ENCODE results near the gene NR1D1.
"Not testable (repeated sequence)": the region's sequence is repeated elsewhere in the genome, so short reads cannot be mapped to it uniquely, and the experiment has no call there.

NR1D1 gene

DNA sequence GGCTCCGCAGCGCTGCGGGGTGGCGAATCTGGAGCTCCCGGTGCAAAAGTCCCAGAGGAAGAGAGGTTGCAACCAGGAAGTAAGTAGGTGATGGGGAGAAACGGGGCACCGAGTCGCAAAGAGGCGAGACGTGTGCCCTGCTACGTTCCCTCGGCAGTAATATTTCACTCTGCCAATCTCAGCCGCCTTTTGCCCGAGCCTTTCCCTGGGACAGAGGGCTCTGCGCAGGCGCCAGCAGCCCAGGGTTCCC is at the start of gene NR1D1:
TSS of gene NR1D1 (minus strand) at position 171 of the 250 bp plus-strand sequence. CDS start 495 bp downstream, outside the sequence.
- DNase-seq: no peak

DNA sequence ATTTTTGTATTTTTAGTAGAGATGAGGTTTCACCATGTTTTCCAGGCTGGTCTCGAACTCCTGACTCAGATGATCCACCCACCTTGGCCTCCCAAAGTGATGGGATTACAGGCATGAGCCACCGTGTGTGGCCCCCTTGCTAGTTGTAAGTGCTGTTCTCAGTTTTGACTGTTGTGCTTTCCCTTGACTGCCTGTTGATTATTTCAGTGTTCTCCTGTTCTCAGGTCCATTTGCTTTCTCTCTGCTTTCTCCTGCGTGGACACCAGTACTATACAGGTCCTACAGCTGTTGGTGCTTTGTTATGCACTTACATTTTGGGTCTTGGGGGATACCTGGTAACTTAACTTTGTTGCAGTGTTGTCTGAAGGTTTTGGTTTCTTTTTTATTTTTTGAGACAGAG is 48.1 kb upstream of the NR1D1 start:
- no peak for DNase-seq

DNA sequence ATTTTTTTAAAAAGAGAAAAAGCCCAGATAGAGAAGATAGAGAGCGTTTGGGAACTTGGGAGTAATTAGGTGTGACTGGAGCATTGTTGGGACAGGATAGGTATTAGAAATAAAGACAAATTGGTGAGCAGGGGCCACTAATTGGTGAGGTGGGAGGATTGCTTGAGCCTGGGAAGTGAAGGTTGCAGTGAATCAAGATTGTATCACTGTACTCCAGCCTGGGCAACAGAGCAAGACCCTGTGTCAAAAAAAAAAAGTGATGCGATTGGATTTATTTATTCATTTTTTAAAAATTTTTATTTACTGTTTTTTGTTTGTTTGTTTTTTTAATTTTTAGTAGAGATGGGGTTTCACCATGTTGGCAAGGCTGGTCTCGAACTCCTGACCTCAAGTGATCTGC is 45.1 kb upstream of the NR1D1 start:
- no peak for DNase-seq

DNA sequence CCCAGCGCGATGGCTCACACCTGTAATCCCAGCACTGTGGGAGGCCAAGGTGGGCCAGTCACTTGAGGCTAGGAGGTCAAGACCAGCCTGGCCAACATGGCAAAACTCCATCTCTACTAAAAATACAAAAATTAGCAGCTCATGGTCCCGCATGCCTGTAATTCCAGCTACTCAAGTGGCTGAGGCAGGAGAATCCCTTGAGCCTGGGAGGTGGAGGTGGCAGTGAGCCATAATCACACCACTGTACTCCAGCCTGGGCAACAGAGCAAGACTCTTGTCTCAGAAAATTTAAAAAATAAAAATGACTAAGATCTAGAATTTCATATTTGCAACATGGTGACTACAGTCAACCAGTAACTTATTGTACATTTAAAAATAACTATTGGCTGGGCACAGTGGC is 42.8 kb upstream of the NR1D1 start:
- not testable (repeated sequence) for DNase-seq

DNA sequence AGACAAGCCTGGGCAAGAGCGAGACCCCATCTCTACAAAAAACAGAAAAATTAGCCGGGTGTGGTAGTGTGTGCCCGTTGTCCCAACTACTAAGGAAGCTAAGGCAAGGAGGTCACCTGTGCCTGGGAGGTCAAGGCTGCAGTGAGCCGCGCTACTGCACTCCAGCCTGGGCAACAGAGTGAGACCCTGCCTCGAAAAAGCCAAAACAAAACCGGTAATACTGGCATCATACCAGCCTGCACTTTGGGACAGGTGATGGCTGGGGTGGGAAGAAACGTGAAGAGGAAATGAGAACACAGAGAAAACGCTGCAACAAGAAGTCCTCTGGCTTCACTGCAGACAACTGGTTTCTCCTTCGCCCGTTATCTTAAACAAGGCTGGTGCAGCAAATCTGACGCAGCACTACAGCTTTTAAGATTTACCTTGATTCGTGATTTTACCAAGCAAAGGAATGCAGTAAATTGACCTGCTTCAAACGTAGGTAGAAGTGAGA is 39.2 kb upstream of the NR1D1 start:
- no peak for DNase-seq

DNA sequence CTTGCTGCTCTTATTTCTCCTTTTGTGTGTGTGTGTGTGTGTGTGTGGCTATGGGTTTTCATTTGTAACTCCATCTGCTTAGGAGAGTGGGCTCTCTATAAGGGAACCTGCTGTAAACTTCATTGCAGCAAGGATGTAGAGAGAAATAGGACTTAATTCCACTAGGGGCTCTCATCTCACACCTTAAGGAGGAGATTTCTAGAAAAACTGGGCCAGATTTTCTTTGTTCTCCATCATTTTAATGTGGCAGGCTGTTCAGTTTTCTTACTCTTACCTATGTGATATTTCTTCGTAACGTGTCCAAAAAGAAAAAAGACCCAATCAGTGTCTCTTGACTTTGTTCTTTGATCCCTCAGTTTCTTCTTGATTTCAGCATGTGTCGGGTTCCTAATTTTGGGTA is 35.4 kb upstream of the NR1D1 start:
- DNase-seq: no peak

DNA sequence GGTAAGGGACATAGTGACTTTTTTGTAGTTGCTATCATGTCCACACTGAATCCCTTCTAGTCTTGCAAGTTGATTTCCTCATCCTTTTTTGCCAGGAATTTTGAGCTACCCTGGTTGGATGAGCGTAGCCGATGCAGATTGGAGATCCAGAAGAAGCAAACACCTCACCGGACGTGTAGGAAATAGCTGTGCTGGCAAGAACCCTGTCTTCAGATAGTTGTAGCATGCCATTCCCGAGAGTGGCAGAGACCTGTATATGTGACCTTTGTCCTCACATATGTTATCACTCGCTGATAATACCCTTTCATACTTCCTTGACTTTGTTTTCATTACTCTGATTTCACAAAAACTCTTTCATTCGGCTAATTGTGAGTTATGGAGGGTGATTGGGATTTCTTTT is 33.8 kb upstream of the NR1D1 start:
- no peak for DNase-seq

DNA sequence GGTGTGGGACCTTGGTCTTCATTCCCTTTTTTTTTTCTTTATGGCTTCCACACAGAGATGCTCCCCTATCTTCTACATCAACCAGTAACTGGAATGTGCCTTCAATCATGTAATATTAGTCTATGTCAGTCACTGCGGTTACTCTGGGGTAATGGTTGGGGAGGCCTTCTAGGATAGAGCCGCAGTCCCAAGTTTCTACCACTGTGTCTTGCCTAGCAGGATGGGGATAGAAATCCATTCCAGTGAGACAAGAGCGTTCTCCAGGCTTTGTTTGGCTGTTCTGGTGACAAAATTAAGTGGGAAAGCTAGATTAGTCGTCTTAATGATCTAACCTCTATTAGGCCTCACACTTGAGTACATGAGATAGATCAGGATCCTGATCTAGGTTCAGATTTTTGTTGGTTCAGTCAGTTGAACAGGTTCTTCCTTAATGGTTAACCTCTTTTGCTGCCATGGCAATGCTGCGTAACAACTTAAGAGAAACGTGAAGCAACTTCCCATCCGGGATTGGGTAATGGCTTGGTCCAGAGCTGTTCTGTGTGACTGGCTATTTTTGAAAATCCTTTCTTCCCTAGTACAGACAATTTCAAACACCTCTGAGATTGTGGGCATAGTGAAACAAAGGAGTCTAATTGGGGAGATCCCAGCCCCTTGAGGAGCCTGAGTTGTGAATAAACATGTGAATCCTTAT is 30.1 kb upstream of the NR1D1 start:
- no peak for DNase-seq

DNA sequence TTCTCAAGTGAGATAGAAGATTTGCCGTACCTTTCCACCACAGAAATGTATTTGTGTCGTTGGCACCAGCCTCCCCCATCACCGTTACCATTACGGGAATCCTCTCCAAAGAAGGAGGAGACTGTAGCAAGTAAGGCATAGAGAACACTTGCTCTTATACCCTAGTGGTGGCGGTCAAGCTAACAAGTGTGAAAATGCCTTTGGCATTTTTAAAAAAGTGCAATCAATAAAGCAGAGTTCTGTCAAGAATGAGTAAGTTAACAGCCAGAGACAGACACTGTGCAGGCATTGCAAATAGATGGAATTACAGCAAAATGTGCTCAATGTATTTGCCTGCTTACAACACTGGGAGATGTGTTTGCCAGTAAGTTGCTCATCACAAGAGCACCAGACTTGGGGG is 29.1 kb upstream of the NR1D1 start:
- no peak for DNase-seq

DNA sequence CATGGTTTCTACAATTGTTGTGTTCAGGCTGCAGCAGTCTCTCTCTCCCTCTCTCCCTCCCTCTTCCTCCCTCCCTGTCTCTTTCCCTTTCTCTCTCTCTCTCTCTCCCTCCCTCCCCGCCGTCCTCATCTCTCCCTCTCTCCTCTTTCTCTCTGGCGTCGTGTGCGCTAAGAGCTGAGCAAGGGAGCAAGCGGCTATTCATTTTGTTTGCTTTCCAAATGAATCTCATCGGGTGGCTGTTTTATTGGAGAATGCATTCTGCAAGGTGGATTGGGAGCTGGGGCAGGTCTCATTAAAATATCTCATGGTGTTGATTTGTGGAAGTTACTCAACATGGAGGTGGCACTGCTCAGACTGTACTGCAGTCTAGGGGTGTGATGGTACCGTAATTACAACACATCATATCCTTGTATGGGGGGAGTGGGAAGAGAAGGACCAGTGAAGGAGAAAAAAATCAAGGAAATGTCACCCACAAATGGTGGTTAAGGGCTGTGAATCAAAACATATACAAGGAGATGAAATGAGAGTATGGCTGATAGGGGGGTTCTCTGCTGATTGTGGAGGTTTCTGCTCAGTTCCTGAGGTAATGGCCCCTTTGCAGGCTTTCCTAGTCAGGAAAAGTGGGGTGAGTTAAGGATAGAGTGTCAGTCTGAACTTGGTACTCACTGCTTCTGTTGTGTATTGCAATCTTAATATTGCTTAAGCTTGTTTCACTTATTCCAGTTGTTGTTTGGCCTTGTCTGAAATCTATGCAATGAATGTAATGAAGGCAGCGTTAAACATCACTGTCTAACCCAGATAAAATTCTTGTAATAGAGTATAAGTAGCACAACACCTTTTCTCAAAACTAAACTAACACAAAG is 24.1 kb upstream of the NR1D1 start:
- peak; percentile 26 for DNase-seq

DNA sequence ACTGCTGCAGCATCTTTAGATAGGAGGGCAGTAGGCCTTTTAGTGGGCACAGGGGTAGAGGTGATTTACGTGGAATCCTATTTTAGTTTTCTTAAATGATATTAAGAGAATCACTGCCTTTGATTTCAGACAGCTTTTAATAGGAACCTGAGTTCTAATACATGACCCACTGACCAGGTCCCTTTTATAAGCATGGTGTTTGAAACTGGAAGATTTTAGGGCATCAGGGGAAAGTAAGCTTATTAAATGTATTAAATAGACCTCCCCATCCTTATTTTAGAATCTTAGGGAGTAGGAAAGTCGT is 23.4 kb upstream of the NR1D1 start:
- no peak for DNase-seq

DNA sequence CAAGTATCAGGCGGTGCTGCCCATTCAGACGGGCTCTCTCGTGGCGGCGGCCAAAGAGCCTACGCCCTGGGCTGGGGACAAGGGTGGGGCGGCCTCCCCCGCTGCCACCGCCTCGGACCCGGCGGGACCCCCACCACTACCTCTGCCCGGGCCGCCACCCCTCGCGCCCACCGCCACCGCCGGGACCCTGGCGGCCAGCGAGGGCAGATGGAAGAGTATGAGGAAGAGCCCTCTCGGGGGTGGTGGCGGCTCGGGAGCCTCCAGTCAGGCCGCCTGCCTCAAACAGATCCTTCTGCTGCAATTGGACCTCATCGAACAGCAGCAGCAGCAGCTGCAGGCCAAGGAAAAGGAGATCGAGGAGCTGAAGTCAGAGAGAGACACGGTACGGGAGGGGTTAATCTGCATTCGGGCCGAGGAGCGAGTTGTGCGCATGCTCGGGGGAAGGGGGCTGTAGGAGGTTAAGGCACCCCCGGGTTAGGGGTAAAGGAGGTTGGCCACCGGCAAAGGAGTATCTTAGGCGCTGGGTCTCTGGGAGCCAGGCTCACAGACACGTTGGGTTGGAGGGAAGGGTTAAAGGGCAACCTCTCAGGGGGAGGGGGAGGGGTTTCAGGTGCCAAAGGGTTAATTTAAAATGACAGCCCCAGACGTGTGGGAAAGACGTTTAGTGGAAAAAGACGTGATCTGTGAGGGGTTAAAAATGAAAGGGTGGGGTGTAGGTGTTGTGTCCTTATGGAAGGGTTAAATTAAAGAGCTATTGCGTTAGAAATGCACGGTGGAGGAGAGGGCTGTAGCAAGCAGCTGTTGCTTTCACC is 22.8 kb upstream of the NR1D1 start:
- peak; percentile 74 for DNase-seq

DNA sequence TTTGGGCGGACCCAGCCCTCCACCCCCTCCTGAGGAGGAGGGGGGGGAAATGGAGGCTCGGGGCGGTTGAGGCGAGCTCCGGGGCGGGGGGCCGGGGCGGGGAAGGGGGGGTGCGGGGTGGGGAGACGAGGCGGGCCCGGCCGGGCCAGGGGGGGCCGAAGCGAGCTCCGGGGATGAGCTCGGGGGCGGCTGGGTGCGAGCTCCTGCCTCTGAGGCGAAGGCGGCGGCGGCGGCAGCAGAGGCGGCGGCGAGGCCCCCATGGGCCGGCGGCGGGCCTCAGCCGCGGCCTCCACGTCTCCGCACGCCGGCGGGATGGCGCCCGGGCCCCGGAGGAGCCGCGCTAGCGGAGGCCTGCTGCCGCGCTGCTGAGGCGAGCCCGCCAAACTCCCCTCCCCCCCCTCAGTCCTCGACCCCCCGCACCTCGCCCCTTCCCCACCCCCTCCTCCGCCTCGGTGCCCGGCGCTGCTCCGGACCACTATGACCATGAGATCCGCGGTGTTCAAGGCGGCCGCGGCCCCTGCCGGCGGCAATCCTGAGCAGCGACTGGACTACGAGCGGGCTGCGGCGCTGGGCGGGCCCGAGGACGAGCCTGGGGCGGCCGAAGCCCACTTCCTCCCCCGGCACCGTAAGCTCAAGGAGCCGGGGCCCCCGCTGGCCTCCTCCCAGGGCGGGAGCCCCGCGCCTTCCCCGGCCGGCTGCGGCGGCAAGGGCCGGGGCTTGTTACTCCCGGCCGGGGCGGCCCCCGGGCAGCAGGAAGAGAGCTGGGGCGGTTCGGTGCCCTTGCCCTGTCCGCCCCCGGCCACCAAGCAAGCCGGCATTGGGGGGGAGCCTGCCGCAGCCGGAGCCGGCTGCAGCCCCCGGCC is 22.0 kb upstream of the NR1D1 start:
- peak; percentile 39 for DNase-seq

DNA sequence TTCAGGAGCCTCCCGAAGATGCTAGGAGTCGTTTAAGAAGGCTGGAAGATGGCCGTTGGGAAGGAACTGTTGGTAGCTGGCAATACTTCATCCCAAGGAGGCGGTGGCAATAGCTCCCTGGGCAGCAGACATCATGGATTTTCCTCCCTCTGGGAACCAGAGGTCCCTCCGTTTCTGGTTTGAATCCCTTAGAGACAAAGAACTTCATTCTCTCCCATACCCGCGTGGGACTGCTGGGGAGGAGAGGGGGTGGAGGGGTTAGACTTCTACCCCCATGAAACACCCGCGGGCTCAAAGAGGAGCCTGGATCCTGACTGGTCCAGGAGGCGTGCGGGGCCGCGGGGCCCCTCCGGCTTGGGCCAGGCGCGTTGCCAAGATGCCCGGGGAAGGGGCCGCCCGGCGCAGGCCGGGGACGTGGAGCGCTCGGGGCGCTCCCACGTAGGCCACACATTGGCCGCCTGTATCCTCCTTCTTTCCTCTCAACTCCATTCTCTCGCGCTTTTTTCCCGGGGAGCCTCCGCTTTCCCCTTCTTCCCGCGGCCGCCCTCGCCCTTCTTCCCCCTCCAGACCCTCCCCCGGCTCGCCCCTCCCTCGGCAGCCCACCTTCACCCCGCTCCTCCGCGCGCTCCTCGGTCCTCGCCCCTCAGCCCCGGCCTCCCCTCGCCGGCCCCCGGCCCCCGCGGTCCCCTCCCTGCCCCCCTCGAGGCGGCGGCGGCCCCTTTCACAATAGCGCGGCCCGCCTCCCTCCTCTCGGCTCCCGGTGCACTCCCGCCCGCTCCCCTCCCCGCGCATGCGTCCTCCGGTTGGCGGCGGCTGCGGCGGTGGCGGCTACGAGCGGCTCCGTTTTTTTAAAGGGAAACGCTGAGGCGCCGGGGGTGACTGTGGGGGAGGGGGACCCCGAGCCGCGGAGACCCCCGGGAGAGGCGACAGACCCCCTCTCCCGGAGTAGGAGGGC is 21.1 kb upstream of the NR1D1 start, which contains the start of gene MSL1:
TSS of gene MSL1 (plus strand) at position 791 of the 955 bp plus-strand sequence. CDS start 642 bp downstream, outside the sequence.
- DNase-seq: peak; percentile 85

DNA sequence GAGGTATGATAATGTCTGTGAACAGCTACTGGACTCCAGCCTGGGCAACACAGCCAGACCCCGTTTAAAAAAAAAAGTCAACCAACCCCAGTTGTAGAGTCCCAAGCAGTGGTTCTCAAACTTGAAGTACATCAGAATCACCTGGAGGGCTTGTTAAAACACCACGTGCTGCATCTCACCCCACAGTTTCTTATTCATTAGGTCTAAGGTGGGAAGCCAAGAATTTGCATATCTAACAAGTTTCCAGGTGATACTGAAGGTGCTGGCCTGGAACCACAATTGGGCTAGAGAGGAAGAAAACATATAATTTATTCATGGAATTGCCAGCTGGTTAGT is 14.7 kb upstream of the NR1D1 start:
- no peak for DNase-seq

DNA sequence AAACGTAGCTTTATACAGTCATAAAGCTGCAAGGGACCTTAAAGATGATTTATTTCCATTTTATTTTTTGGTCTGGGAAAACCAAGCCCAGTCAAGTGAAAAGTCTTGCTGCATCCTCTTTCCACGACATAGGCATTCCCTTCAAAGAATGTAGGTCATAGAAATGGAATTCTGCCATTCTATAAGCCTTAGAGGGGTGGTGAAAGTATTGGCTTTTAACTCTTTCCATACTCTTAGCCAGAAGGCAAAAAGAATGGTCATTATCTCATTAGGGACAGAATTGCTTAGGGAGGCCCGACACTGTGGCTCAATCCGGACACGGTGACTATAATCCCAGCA is 13.5 kb upstream of the NR1D1 start:
- no peak for DNase-seq

DNA sequence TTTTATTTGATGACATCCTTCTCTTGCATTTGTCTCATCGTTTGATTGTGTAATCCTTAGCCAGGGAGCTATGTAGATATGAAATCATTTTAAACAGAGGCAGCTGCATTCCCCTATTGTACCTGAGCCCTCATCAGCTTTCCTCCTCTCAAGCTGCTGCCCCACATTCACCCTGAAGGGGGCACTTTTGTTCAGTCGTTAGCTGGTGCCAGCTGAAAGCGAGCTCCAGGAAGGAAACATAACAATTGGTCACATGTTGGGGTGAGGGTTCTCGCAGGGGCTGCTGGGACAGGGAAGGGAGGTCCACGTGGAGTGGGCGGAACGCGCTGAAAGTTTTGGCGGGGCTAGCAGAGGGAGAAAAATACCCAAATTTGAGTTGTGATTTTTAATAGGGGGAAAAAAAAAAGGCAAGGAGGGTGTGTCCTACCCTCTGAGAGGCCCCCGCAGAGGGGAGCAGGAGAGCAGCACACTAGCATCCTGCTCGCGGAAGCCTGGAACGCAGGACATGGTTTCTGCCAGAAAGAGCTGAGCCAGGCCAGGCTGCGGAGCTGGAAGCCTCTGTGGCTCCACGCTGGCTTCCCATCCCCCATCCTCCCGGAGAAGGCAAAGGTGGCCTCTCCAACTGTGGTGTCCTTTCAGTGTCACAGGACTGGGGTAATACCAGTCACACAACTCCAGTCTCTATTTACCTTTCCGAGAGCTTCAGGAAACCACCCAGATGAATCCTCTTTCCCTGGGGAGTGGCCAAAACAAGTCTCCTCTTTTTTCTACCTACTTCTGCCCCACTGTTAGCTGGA is 12.9 kb upstream of the NR1D1 start:
- peak; percentile 98 for DNase-seq

DNA sequence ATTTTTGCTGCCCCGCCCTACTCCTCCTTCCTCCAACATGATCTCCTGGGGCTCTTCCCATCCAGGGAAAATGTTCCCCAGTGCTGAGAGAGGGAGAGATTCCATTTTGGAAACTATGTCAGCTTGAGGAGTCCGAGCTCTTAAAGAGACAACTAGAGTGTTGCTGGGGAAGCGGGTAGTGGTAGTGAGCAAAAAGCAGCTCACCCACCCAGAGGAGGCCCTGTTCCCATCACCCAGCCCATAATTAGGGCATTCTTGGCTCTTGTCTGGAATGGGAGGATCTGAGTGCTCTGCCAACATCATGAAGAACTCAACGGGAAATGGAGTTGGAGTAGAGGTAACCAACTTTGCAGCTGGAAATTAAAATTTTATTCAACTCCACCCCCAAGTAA is 12.3 kb upstream of the NR1D1 start:
- DNase-seq: no peak

DNA sequence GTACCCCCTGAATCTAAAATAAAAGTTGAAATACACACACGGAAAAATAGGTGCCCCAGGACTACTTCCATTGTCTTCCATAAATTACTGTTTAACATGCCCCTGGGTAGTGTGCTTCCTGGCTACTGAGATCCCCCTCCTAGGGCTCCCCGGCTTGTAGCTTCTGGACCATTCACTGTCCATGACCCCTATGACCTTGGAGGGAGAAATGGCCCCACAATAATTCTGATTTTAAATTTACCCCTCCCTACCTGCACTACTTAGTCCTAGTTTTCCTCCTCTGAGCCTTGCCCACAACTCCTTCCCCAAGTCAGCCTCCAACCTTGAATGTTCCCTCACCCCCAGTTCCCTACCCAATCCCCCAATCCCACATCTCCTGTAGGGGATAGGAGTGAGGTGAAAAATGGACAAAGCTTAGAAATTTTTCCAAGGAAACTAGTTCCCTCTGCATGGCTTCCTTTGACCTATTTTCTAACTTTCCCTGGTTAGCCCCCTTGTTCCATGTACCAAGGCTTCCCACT is 11.9 kb upstream of the NR1D1 start:
- no peak for DNase-seq
